Ovary (tissue), 9 donors: ENCODE results near the gene PLK5. TPM values are rescaled to one million over a fixed set of nuclear protein-coding genes. Genes with fewer than 3 reads are reported as not detected.

Source experiments
- DNase-seq, 5 donors: peaks; one replicate each; pipeline ENCODE4 v3.0.0-alpha.2; 2019 to 2020
- H3K27ac ChIP-seq, 2 donors: fragments of 200-600 bp; one replicate each; pipeline versions ENCODE4 v1.5.1 to v1.8.0; 2019 to 2022
- H3K27me3 ChIP-seq: fragments of 200-600 bp; one replicate; pipeline ENCODE4 v1.8.0; 2022
- H3K36me3 ChIP-seq: fragments of 200-600 bp; sonication (generic); one replicate; pipeline ENCODE4 v1.5.1; 2019
- H3K4me1 ChIP-seq: one replicate; pipeline ENCODE4 v1.8.1; 2013; ENCODE audit warnings: mild to moderate bottlenecking, moderate library complexity; ENCODE audit not compliant: insufficient read depth
- H3K4me3 ChIP-seq: fragments of 200-600 bp; sonication (generic); one replicate; pipeline ENCODE4 v1.5.1; 2017
- H3K9me3 ChIP-seq, 2 donors: fragments of 200-600 bp in 1 of 2; sonication (generic) in 1 of 2; one replicate each; pipeline versions ENCODE4 v1.5.1 to v1.8.1; 2013 to 2019; ENCODE audit warnings: mild to moderate bottlenecking in 1 of 2, moderate library complexity in 1 of 2
- EP300 ChIP-seq: sonication (generic); formaldehyde crosslinking; IDR thresholded peaks from one replicate; pipeline ENCODE4 v1.6.1; 2017; ENCODE audit warnings: antibody characterized with exemption
- POLR2A ChIP-seq: fragments of 450-650 bp; IDR thresholded peaks from one replicate; pipeline ENCODE4 v1.6.1; 2017; ENCODE audit warnings: antibody characterized with exemption, mild to moderate bottlenecking, moderate library complexity
- WGBS, 3 donors: extraction: QIAGEN DNeasy Blood & Tissue Kit in 1 of 3; methylation state at CpG; one replicate each; pipeline versions ENCODE4 v1.1.5 to v1.1.7; 2013 to 2017; 5-methylcytosine and 5-hydroxymethylcytosine counted together
- intact Hi-C, 4 donors: fragments of 100-400 bp; cut with DNase I; formaldehyde crosslinking; loops; one replicate each; pipeline versions ENCODE4 v1.11.0 to v1.15.1; 2022 to 2023
- polyA plus RNA-seq, 2 donors: library from polyadenylated mRNA; stranded (reverse); fragments of 200-250 nt in 1 of 2; fragments of 350-450 nt in 1 of 2; fragmentation: Illumina TruSeq in 1 of 2; extraction: RNeasy Lipid Tissue Mini Kit (QIAGEN cat#74804) in 1 of 2; gene quantifications; one replicate each; pipeline ENCODE4 v1.2.3, GENCODE V29; 2013 to 2014
- total RNA-seq, 7 donors: library from RNA; depleted of rRNA in 2 of 7; stranded (reverse); fragments of >200 nt in 2 of 7; fragmentation: NEBNext Ultra II Directional in 3 of 7; extraction: Animal tissue kit (Norgen Biotek cat#: 25700) in 3 of 7; gene quantifications; one replicate each; pipeline versions ENCODE4 v1.1.0 to v1.2.4, GENCODE V29; 2016 to 2023
- TF ChIP-seq, protein P1 (sequence below), 3 donors: fragments of 450-650 bp in 2 of 3; fragments of 200-600 bp in 1 of 3; IDR thresholded peaks; one replicate each; pipeline versions ENCODE4 v1.5.1 to v1.8.0; 2016 to 2022; ENCODE audit warnings: antibody characterized with exemption in 3 of 3, mild to moderate bottlenecking in 1 of 3
- donor health status: DM: no; HTN: no; CAD: no; lungs with moderate emphysema.
- donor health status: DM: no; HTN: no; CAD: no.
- donor health status: Bipolar disorder and iron deficiency.
- donor health status: DM: yes; HTN: yes; CAD: no.
- donor health status: DM: no; HTN: no; CAD: no.
- donor health status: DM: yes; HTN: yes; CAD: no.

PLK5 gene
- total and polyA plus RNA-seq, 9 donors = 0.11 to 1.1 (median 0.65) TPM; not detected in 5

DNA sequence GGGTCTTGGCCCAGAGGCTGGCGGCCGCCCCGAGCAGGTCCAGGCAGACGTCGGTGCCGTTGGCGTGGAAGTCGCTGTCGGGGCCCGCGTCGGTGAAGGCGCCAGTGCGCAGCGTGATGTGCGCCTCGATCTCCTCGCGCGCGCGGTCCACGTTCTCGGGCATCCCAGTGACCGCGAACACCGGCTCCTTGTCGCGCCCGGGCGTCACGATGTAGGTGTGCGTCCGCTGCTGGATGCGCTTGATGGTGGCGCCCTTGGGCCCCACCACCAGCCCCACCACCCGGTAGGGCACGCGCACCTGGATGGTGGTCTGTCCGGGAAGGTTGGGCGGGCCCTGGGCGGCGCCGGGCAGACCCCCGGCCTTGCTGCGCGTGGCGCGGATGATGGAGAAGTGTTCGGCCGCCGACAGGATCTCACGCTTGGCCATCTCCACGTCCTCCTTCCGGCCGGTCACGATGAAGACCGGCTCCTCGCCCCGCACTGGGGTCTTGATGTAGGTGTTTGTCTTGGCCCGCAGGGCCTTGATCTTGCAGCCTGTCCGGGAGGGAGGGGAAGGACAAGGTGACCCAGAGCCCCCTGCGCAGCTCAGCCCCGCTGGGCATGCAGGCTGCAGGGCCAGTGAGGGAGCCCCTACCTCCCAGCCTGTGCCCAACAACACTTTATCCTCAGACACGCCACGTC lies 32.7 kb downstream of the PLK5 start:
- H3K27me3 ChIP-seq = no peaks in the 10 kb centered on the region
- H3K27ac ChIP-seq = no peak overlapping the region
- intact Hi-C loops = loop anchor here in 3 of 4 donors (10.0 kb wide), 3 partner anchors 98 to 208 kb away; partner anchors contain the start of gene TCF3 (in 1 of the 3)
- H3K4me1 ChIP-seq = no peaks in the 10 kb centered on the region
- 94 to 95% (median 95%) methylated on average over 65 to 66 of the region's 66 CpGs for WGBS, 3 donors
- DNase-seq = no peak
- TF ChIP-seq POLR2A (no peak), EP300 (no peak)
- TF ChIP-seq, protein P1, sequence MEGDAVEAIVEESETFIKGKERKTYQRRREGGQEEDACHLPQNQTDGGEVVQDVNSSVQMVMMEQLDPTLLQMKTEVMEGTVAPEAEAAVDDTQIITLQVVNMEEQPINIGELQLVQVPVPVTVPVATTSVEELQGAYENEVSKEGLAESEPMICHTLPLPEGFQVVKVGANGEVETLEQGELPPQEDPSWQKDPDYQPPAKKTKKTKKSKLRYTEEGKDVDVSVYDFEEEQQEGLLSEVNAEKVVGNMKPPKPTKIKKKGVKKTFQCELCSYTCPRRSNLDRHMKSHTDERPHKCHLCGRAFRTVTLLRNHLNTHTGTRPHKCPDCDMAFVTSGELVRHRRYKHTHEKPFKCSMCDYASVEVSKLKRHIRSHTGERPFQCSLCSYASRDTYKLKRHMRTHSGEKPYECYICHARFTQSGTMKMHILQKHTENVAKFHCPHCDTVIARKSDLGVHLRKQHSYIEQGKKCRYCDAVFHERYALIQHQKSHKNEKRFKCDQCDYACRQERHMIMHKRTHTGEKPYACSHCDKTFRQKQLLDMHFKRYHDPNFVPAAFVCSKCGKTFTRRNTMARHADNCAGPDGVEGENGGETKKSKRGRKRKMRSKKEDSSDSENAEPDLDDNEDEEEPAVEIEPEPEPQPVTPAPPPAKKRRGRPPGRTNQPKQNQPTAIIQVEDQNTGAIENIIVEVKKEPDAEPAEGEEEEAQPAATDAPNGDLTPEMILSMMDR (IDR thresholded peaks at IDR 0.05) = no peak
- no peaks in the 10 kb centered on the region for H3K9me3 ChIP-seq
- no peak overlapping the region for H3K4me3 ChIP-seq
- H3K36me3 ChIP-seq = no peaks in the 10 kb centered on the region

- TF ChIP-seq POLR2A (no peak), EP300 (no peak)
- TF ChIP-seq, protein P1 (IDR thresholded peaks at IDR 0.05) = no peak
- DNase-seq = no peak
- Histone ChIP-seq H3K9me3 (no peaks in the 10 kb centered on the region), H3K4me3 (no peak overlapping the region), H3K27me3 (no peaks in the 10 kb centered on the region), H3K36me3 (no peaks in the 10 kb centered on the region), H3K27ac (no peak overlapping the region), H3K4me1 (no peaks in the 10 kb centered on the region)
- intact Hi-C loops = loop anchor here in 3 of 4 donors (10.0 kb wide), 3 partner anchors 96 to 206 kb away; partner anchors contain the start of gene TCF3 (in 1 of the 3)
- WGBS, 3 donors = 79 to 84% (median 80%) methylated on average over 12 of the region's 12 CpGs
Measured at GRCh38 chr19:1558552-1558951, 34.7 kb downstream of the PLK5 start.

DNA sequence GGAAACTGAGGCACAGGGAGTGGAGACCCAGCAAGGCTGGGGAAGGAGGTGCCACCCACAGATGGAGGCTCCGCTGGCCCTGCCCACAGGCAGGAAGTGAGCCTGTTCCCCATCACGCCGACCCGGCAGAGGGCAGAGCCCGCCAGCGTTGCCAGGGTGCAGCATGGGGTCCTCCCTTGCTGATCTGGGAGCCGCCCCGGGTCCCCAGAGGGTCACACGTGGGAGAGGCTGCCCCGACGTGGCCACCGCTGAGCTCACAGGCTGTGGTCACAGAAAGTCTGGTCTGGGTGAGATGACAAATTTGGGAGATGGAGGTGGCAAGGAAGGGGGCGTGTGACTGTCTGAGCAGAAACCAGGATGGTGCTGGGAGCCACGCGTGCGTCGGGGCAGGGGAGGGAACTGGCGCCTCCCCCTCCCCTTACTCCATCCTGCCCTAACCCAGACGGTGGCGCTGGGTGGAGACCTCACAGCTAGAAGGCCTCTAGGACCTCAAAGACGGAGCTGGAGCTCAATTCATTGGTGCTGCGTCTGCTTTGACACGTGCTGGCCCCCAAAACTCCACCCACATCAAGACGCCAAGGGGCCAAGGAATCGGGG lies 36.5 kb downstream of the PLK5 start:
- Histone ChIP-seq H3K4me1 (no peaks in the 10 kb centered on the region), H3K27me3 (no peaks in the 10 kb centered on the region), H3K9me3 (no peaks in the 10 kb centered on the region), H3K4me3 (no peak overlapping the region), H3K27ac (no peak overlapping the region), H3K36me3 (no peaks in the 10 kb centered on the region)
- intact Hi-C loops = no loop called here
- no peak for DNase-seq
- 54 to 61% (median 56%) methylated on average over 25 of the region's 25 CpGs for WGBS, 3 donors
- no peak for TF ChIP-seq POLR2A
- TF ChIP-seq EP300 = no peak
- TF ChIP-seq, protein P1 (IDR thresholded peaks at IDR 0.05) = no peak

- peaks cover 6% of the 10 kb centered on the region for H3K4me1 ChIP-seq
- no peaks in the 10 kb centered on the region for H3K36me3 ChIP-seq
- H3K27ac ChIP-seq = no peak overlapping the region
- WGBS, 3 donors = 82 to 85% (median 84%) methylated on average over 17 of the region's 17 CpGs
- no peaks in the 10 kb centered on the region for H3K9me3 ChIP-seq
- TF ChIP-seq, protein P1 (IDR thresholded peaks at IDR 0.05) = no peak
- no peak for DNase-seq
- H3K27me3 ChIP-seq = no peaks in the 10 kb centered on the region
- H3K4me3 ChIP-seq = no peak overlapping the region
- intact Hi-C loops = no loop called here
Measured at GRCh38 chr19:1561236-1561842, 37.5 kb downstream of the PLK5 start.
